Trophoblast cell (in vitro differentiated cells and primary cell): ENCODE measurements around the gene TPM4.

Source experiments
- DNase-seq, 2 donors: peaks; one replicate each; pipeline ENCODE4 v3.0.0-alpha.2; 2016
- H2AFZ ChIP-seq: 2 replicates; pipeline ENCODE4 v1.6.1; 2013; ENCODE audit warnings: low read length, moderate library complexity, mild to moderate bottlenecking; ENCODE audit not compliant: insufficient read depth, poor library complexity
- H2AK5ac ChIP-seq: 2 replicates; pipeline ENCODE4 v1.6.1; 2013; ENCODE audit warnings: mild to moderate bottlenecking, low read length
- H2BK120ac ChIP-seq: 2 replicates; pipeline ENCODE4 v1.6.1; 2013; ENCODE audit warnings: low read length, mild to moderate bottlenecking, moderate library complexity; ENCODE audit not compliant: insufficient read depth, poor library complexity
- H2BK12ac ChIP-seq: 2 replicates; pipeline ENCODE4 v1.6.1; 2013; ENCODE audit warnings: mild to moderate bottlenecking, low read length, moderate library complexity
- H2BK5ac ChIP-seq: 2 replicates; pipeline ENCODE4 v1.6.1; 2013; ENCODE audit warnings: low read length, low read depth, moderate library complexity, mild to moderate bottlenecking; ENCODE audit not compliant: poor library complexity
- H3K14ac ChIP-seq: 2 replicates; pipeline ENCODE4 v1.6.1; 2013; ENCODE audit warnings: mild to moderate bottlenecking, low read length
- H3K18ac ChIP-seq: 2 replicates; pipeline ENCODE4 v1.6.1; 2013; ENCODE audit warnings: mild to moderate bottlenecking, low read length
- H3K23ac ChIP-seq: 2 replicates; pipeline ENCODE4 v1.6.1; 2013; ENCODE audit warnings: low read length
- H3K27ac ChIP-seq: 2 replicates; pipeline ENCODE4 v1.5.1; 2013; ENCODE audit warnings: low read depth, mild to moderate bottlenecking, inconsistent platforms, low read length, moderate library complexity
- H3K27me3 ChIP-seq: 2 replicates; pipeline ENCODE4 v1.6.1; 2013; ENCODE audit warnings: inconsistent platforms, mild to moderate bottlenecking, low read length, moderate library complexity; ENCODE audit not compliant: insufficient read depth
- H3K36me3 ChIP-seq, 2 experiments: 1 replicate in 1 of 2; 2 replicates in 1 of 2; pipeline ENCODE4 v1.6.1; 2013; ENCODE audit warnings: low read length in 2 of 2, mild to moderate bottlenecking in 2 of 2, moderate library complexity in 1 of 2; ENCODE audit not compliant: insufficient read depth in 2 of 2, control insufficient read depth in 1 of 2
- H3K4ac ChIP-seq: 2 replicates; pipeline ENCODE4 v1.6.1; 2013; ENCODE audit warnings: low read depth, mild to moderate bottlenecking, low read length, moderate library complexity
- H3K4me1 ChIP-seq, 2 experiments: 1 replicate in 1 of 2; 2 replicates in 1 of 2; pipeline ENCODE4 v1.6.1; 2013; ENCODE audit warnings: low read length in 2 of 2, mild to moderate bottlenecking in 2 of 2, moderate library complexity in 1 of 2; ENCODE audit not compliant: insufficient read depth in 2 of 2, control insufficient read depth in 1 of 2
- H3K4me2 ChIP-seq: 2 replicates; pipeline ENCODE4 v1.6.1; 2013; ENCODE audit warnings: inconsistent platforms, mild to moderate bottlenecking, low read length, moderate library complexity
- H3K4me3 ChIP-seq: 2 replicates; pipeline ENCODE4 v1.5.1; 2013; ENCODE audit warnings: mild to moderate bottlenecking, low read depth, low read length, inconsistent platforms
- H3K79me1 ChIP-seq: one replicate; pipeline ENCODE4 v1.6.1; 2013; ENCODE audit warnings: low read length
- H3K79me2 ChIP-seq: 2 replicates; pipeline ENCODE4 v1.6.1; 2013; ENCODE audit warnings: low read length, mild to moderate bottlenecking; ENCODE audit not compliant: control insufficient read depth, insufficient read depth, poor library complexity
- H3K9ac ChIP-seq: 2 replicates; pipeline ENCODE4 v1.6.1; 2013; ENCODE audit warnings: mild to moderate bottlenecking, low read length
- H3K9me3 ChIP-seq: 2 replicates; pipeline ENCODE4 v1.6.1; 2013; ENCODE audit warnings: low read depth, mild to moderate bottlenecking, control low read depth, inconsistent platforms, low read length; ENCODE audit not compliant: insufficient read depth
- H4K12ac ChIP-seq: 2 replicates; pipeline ENCODE4 v1.6.1; 2013; ENCODE audit warnings: low read depth, mild to moderate bottlenecking, low read length, moderate library complexity
- H4K8ac ChIP-seq: 2 replicates; pipeline ENCODE4 v1.6.1; 2013; ENCODE audit warnings: low read depth, mild to moderate bottlenecking, low read length, moderate library complexity
- H4K91ac ChIP-seq: one replicate; pipeline ENCODE4 v1.6.1; 2013; ENCODE audit warnings: low read depth, mild to moderate bottlenecking, low read length, moderate library complexity
- WGBS: extraction: QIAGEN DNeasy Blood & Tissue Kit; methylation state at CpG from one replicate; pipeline ENCODE4 v1.1.7; 2013; ENCODE audit warnings: missing lambda C conversion rate; ENCODE audit not compliant: insufficient read length, insufficient coverage; ENCODE audit errors: extremely low coverage; 5-methylcytosine and 5-hydroxymethylcytosine counted together

Gene TPM4

GRCh38 chr19:16115301-16116039, 39.2 kb downstream of the TPM4 start:
- Histone ChIP-seq H3K9ac (no peak overlapping the region), H2AFZ (no peak overlapping the region), H3K4me3 (no peak overlapping the region), H2BK120ac (no peak overlapping the region), H2BK5ac (no peak overlapping the region), H3K4ac (peak overlapping the region; percentile 5), H3K14ac (no peak overlapping the region), H4K91ac (no peak overlapping the region), H2AK5ac (no peak overlapping the region), H3K23ac (no peak overlapping the region), H4K12ac (no peak overlapping the region), H3K27me3 (no peaks in the 10 kb centered on the region), H3K18ac (no peak overlapping the region), H3K79me1 (peaks cover 4% of the 10 kb centered on the region), H3K4me1 (peaks cover 22 to 27% of the 10 kb centered on the region in 2 experiments), H2BK12ac (no peak overlapping the region), H3K27ac (peak overlapping the region; percentile 18), H3K9me3 (no peaks in the 10 kb centered on the region), H4K8ac (no peak overlapping the region), H3K4me2 (no peak overlapping the region), H3K36me3 (peaks cover 25 to 33% of the 10 kb centered on the region in 2 experiments), H3K79me2 (peaks cover 13% of the 10 kb centered on the region)
- no peak for DNase-seq
- WGBS = no CpG with 5 or more reads among the region's 9 CpGs

GRCh38 chr19:16116067-16116466, 39.8 kb downstream of the TPM4 start:
- H2BK120ac ChIP-seq = no peak overlapping the region
- H2BK5ac ChIP-seq = no peak overlapping the region
- no peaks in the 10 kb centered on the region for H3K27me3 ChIP-seq
- H2AK5ac ChIP-seq = no peak overlapping the region
- H4K8ac ChIP-seq = no peak overlapping the region
- no peak overlapping the region for H4K12ac ChIP-seq
- no peak overlapping the region for H4K91ac ChIP-seq
- H3K79me2 ChIP-seq = peaks cover 13% of the 10 kb centered on the region
- no peak overlapping the region for H3K14ac ChIP-seq
- peaks cover 22 to 27% of the 10 kb centered on the region in 2 experiments for H3K4me1 ChIP-seq
- H2AFZ ChIP-seq = no peak overlapping the region
- no peak overlapping the region for H3K23ac ChIP-seq
- no peak overlapping the region for H3K18ac ChIP-seq
- no peaks in the 10 kb centered on the region for H3K9me3 ChIP-seq
- H3K27ac ChIP-seq = peak overlapping the region; percentile 18
- H2BK12ac ChIP-seq = no peak overlapping the region
- DNase-seq = peak in 1 of 2 donors; percentile 25
- peaks cover 30 to 38% of the 10 kb centered on the region in 2 experiments for H3K36me3 ChIP-seq
- no peak overlapping the region for H3K4ac ChIP-seq
- peak overlapping the region; percentile 20 for H3K4me2 ChIP-seq
- H3K9ac ChIP-seq = no peak overlapping the region
- WGBS = no CpG with 5 or more reads among the region's 4 CpGs
- peaks cover 4% of the 10 kb centered on the region for H3K79me1 ChIP-seq
- no peak overlapping the region for H3K4me3 ChIP-seq

- peaks cover 5% of the 10 kb centered on the region for H3K79me2 ChIP-seq
- H2AK5ac ChIP-seq = no peak overlapping the region
- no CpG with 5 or more reads among the region's 11 CpGs for WGBS
- H2BK12ac ChIP-seq = no peak overlapping the region
- DNase-seq = no peak
- no peaks in the 10 kb centered on the region for H3K79me1 ChIP-seq
- no peak overlapping the region for H3K27ac ChIP-seq
- no peak overlapping the region for H2BK5ac ChIP-seq
- no peak overlapping the region for H3K4me2 ChIP-seq
- no peak overlapping the region for H2BK120ac ChIP-seq
- H4K12ac ChIP-seq = no peak overlapping the region
- no peaks in the 10 kb centered on the region for H3K27me3 ChIP-seq
- no peak overlapping the region for H4K91ac ChIP-seq
- peaks cover 16 to 22% of the 10 kb centered on the region in 2 experiments for H3K4me1 ChIP-seq
- no peak overlapping the region for H3K4me3 ChIP-seq
- H3K18ac ChIP-seq = no peak overlapping the region
- no peak overlapping the region for H3K14ac ChIP-seq
- no peak overlapping the region for H3K23ac ChIP-seq
- H3K9me3 ChIP-seq = no peaks in the 10 kb centered on the region
- no peak overlapping the region for H3K4ac ChIP-seq
- no peak overlapping the region for H3K9ac ChIP-seq
- H4K8ac ChIP-seq = no peak overlapping the region
- H3K36me3 ChIP-seq = peaks cover 45 to 53% of the 10 kb centered on the region in 2 experiments
- H2AFZ ChIP-seq = no peak overlapping the region
Observed at GRCh38 chr19:16117594-16118033, 41.3 kb downstream of the TPM4 start.

- no peak overlapping the region for H4K12ac ChIP-seq
- peaks cover 12 to 18% of the 10 kb centered on the region in 2 experiments for H3K4me1 ChIP-seq
- H3K27me3 ChIP-seq = no peaks in the 10 kb centered on the region
- no peak overlapping the region for H2BK12ac ChIP-seq
- WGBS = no CpG with 5 or more reads among the region's 12 CpGs
- H3K4ac ChIP-seq = no peak overlapping the region
- H3K9ac ChIP-seq = no peak overlapping the region
- no peak overlapping the region for H4K8ac ChIP-seq
- no peak overlapping the region for H3K4me3 ChIP-seq
- no peak overlapping the region for H3K4me2 ChIP-seq
- peaks cover 2% of the 10 kb centered on the region for H3K79me2 ChIP-seq
- no peak overlapping the region for H4K91ac ChIP-seq
- H3K18ac ChIP-seq = no peak overlapping the region
- no peak overlapping the region for H3K27ac ChIP-seq
- no peak overlapping the region for H3K14ac ChIP-seq
- H3K36me3 ChIP-seq = peaks cover 54 to 59% of the 10 kb centered on the region in 2 experiments
- H3K9me3 ChIP-seq = no peaks in the 10 kb centered on the region
- no peaks in the 10 kb centered on the region for H3K79me1 ChIP-seq
- H2BK120ac ChIP-seq = no peak overlapping the region
- DNase-seq = peak; percentile 19 to 32
- no peak overlapping the region for H2BK5ac ChIP-seq
- H2AK5ac ChIP-seq = no peak overlapping the region
- H2AFZ ChIP-seq = no peak overlapping the region
- no peak overlapping the region for H3K23ac ChIP-seq
Observed at GRCh38 chr19:16118489-16119033, 42.3 kb downstream of the TPM4 start.
